HepG2 (cell line): ENCODE data around the gene VPS54. TPM values are rescaled to one million over a fixed set of nuclear protein-coding genes. Genes with fewer than 3 reads are reported as not detected.

Experiments used
- ARNTL ChIP-seq: sonication (generic); formaldehyde crosslinking; IDR thresholded peaks from 2 replicates; pipeline ENCODE4 v1.4.0; 2020; ENCODE audit warnings: mild to moderate bottlenecking, missing genetic modification reagents
- FOXA3 ChIP-seq: IDR thresholded peaks from 2 replicates; pipeline ENCODE4 v1.6.1; 2016; ENCODE audit warnings: missing genetic modification reagents, missing compliant biosample characterization
- GATAD2A ChIP-seq: IDR thresholded peaks from 2 replicates; pipeline ENCODE4 v1.6.1; 2016
- HOXA3 ChIP-seq: sonication (generic); formaldehyde crosslinking; IDR thresholded peaks from 2 replicates; pipeline ENCODE4 v1.5.0; 2020; ENCODE audit warnings: missing genetic modification reagents
- JARID2 ChIP-seq: sonication (generic); formaldehyde crosslinking; IDR thresholded peaks from 2 replicates; pipeline ENCODE4 v1.8.1; 2023; ENCODE audit warnings: missing genetic modification reagents, inconsistent platforms; ENCODE audit not compliant: insufficient replicate concordance
- MAX ChIP-seq: IDR thresholded peaks from 2 replicates; pipeline ENCODE4 v1.6.1; 2012; ENCODE audit warnings: inconsistent platforms
- MIXL1 ChIP-seq: IDR thresholded peaks from 2 replicates; pipeline ENCODE4 v1.6.1; 2016
- MTA1 ChIP-seq: sonication (generic); formaldehyde crosslinking; IDR thresholded peaks from 2 replicates; pipeline ENCODE4 v1.4.0; 2020; ENCODE audit warnings: missing genetic modification reagents, mild to moderate bottlenecking, borderline replicate concordance
- NFKB2 ChIP-seq: sonication (generic); formaldehyde crosslinking; IDR thresholded peaks from 2 replicates; pipeline ENCODE4 v1.4.0; 2020; ENCODE audit warnings: missing genetic modification reagents, borderline replicate concordance
- NR2F2 ChIP-seq: IDR thresholded peaks from 2 replicates; pipeline ENCODE4 v1.6.1; 2012; ENCODE audit warnings: low read depth, inconsistent platforms, borderline replicate concordance
- PHF8 ChIP-seq: sonication (generic); formaldehyde crosslinking; IDR thresholded peaks from 2 replicates; pipeline ENCODE4 v1.5.0; 2020; ENCODE audit warnings: missing genetic modification reagents
- REST ChIP-seq, 2 experiments: IDR thresholded peaks; 2 replicates each; pipeline ENCODE4 v1.6.1; 2011 to 2012; ENCODE audit warnings: low read length in 2 of 2, borderline replicate concordance in 1 of 2, low read depth in 1 of 2, mild to moderate bottlenecking in 1 of 2, moderate library complexity in 1 of 2
- RFX3 ChIP-seq: IDR thresholded peaks from 2 replicates; pipeline ENCODE4 v1.6.1; 2016; ENCODE audit warnings: missing biosample characterization, missing genetic modification reagents
- TGIF2 ChIP-seq: IDR thresholded peaks from 2 replicates; pipeline ENCODE4 v1.6.1; 2016; ENCODE audit warnings: control low read depth, missing compliant biosample characterization
- ZMYM3 ChIP-seq: sonication (generic); formaldehyde crosslinking; IDR thresholded peaks from 2 replicates; pipeline ENCODE4 v1.5.1; 2020; ENCODE audit warnings: mild to moderate bottlenecking, missing genetic modification reagents
- ZNF367 ChIP-seq: sonication (generic); formaldehyde crosslinking; IDR thresholded peaks from 2 replicates; pipeline ENCODE4 v1.4.0; 2020; ENCODE audit warnings: missing genetic modification reagents, borderline replicate concordance
- ZNF407 ChIP-seq: sonication (generic); formaldehyde crosslinking; IDR thresholded peaks from one replicate; pipeline ENCODE4 v1.5.1; 2020; ENCODE audit warnings: mild to moderate bottlenecking, missing genetic modification reagents; ENCODE audit errors: not compliant biosample characterization
- polyA plus RNA-seq, 8 experiments: library from polyadenylated mRNA; depleted of rRNA in 3 of 8; stranded (reverse) in 7 of 8; unstranded in 1 of 8; fragments of >200 nt; fragmentation: Illumina TruSeq in 4 of 8; extraction: Trizol in 4 of 8; gene quantifications; 2 replicates each; pipeline versions ENCODE4 v1.2.1 to v1.2.3, GENCODE V29; 2011 to 2016; ENCODE audit warnings: low read depth in 4 of 8, missing spikeins in 1 of 8, mixed read lengths in 1 of 8; ENCODE audit not compliant: insufficient read depth in 1 of 8
- total RNA-seq, 5 experiments: library from RNA; depleted of rRNA; stranded (reverse); fragments of >200 nt; fragmentation: Illumina TruSeq; extraction: Trizol; gene quantifications; 2 replicates each; pipeline ENCODE4 v1.2.3, GENCODE V29; 2016; ENCODE audit warnings: low read depth in 1 of 5

Gene VPS54
- total and polyA plus RNA-seq, 2 of the 13 experiments (the other 11 are each of a cell fraction or from before 2014, with no cell fraction given): 64.7 to 77.5 TPM

GRCh38 chr2:63984606-63985359 lies 34.4 kb downstream of the VPS54 start (continued):
- peak; percentile 30; the same call in 1 of the 2 replicates for TF ChIP-seq MAX
- 0 out of 2 replicates have a peak, but pooled peaks have one; percentile 13 for TF ChIP-seq PHF8 (CRISPR knock-in tag)
- TF ChIP-seq ZNF367: no peak
- TF ChIP-seq JARID2 (CRISPR knock-in tag): no peak
- TF ChIP-seq RFX3: no peak
- no peak for TF ChIP-seq ZNF407 (CRISPR knock-in tag)
- no peak for TF ChIP-seq MIXL1 (CRISPR knock-in tag)
- peak; percentile 49; the same call in 1 of the 2 replicates for TF ChIP-seq TGIF2 (CRISPR knock-in tag)
- TF ChIP-seq FOXA3: no peak
- no peak for TF ChIP-seq ARNTL (CRISPR knock-in tag)
- TF ChIP-seq GATAD2A (CRISPR knock-in tag): peak; percentile 89
- TF ChIP-seq REST (IDR thresholded peaks at IDR 0.05; ENCODE audit: borderline replicate concordance in 1 of 2, low read depth in 1 of 2, low read length in 2 of 2): peak in 1 of 2 experiments; percentile 16; a peak in 1 of 4 replicates
- 0 out of 2 replicates have a peak, but pooled peaks have one; percentile 23 for TF ChIP-seq NR2F2
- no peak for TF ChIP-seq MTA1
- peak; percentile 50; the same call in 1 of the 2 replicates for TF ChIP-seq ZMYM3 (CRISPR knock-in tag)
- peak; percentile 77 for TF ChIP-seq HOXA3 (CRISPR knock-in tag)
- TF ChIP-seq NFKB2 (CRISPR knock-in tag): no peak
